Spleen (tissue), 11 donors: Measurements from ENCODE around the gene PRKCE. TPM values are rescaled to one million over a fixed set of nuclear protein-coding genes. Genes with fewer than 3 reads are reported as not detected.

Experiments used
- DNase-seq: peaks from one replicate; pipeline ENCODE4 v3.0.0-alpha.2; 2020
- H3K27ac ChIP-seq, 8 donors: fragments of 200-600 bp; sonication (generic) in 7 of 8; 1 replicate in 4 of 8; 2 replicates in 4 of 8; pipeline versions ENCODE4 v1.5.0 to v1.8.0; 2016 to 2021; ENCODE audit warnings: inconsistent platforms in 4 of 8, mild to moderate bottlenecking in 4 of 8, moderate library complexity in 1 of 8
- H3K27me3 ChIP-seq, 7 donors: fragments of 200-600 bp; sonication (generic) in 6 of 7; replicated peaks in 1 of 7; 1 replicate in 4 of 7; 2 replicates in 3 of 7; pipeline versions ENCODE4 v1.5.0 to v1.8.0; 2016 to 2021; ENCODE audit warnings: inconsistent platforms in 3 of 7, mild to moderate bottlenecking in 1 of 7
- H3K36me3 ChIP-seq, 6 donors: fragments of 200-600 bp; sonication (generic) in 5 of 6; 1 replicate in 4 of 6; 2 replicates in 2 of 6; pipeline versions ENCODE4 v1.5.0 to v1.8.0; 2016 to 2021; ENCODE audit warnings: inconsistent platforms in 2 of 6
- H3K4me1 ChIP-seq, 6 donors: fragments of 200-600 bp; sonication (generic) in 5 of 6; 1 replicate in 3 of 6; 2 replicates in 3 of 6; pipeline versions ENCODE4 v1.5.0 to v1.8.0; 2016 to 2021; ENCODE audit warnings: inconsistent platforms in 3 of 6
- H3K4me3 ChIP-seq, 8 donors: fragments of 200-600 bp; sonication (generic) in 7 of 8; 1 replicate in 4 of 8; 2 replicates in 4 of 8; pipeline versions ENCODE4 v1.5.0 to v1.8.0; 2016 to 2021; ENCODE audit warnings: inconsistent platforms in 4 of 8, mild to moderate bottlenecking in 4 of 8, moderate library complexity in 2 of 8
- H3K9me3 ChIP-seq, 8 donors: fragments of 200-600 bp; sonication (generic) in 7 of 8; 1 replicate in 4 of 8; 2 replicates in 4 of 8; pipeline versions ENCODE4 v1.5.0 to v1.8.0; 2016 to 2021; ENCODE audit warnings: inconsistent platforms in 4 of 8
- POLR2A ChIP-seq, 3 donors: fragments of 450-650 bp; IDR thresholded peaks; one replicate each; pipeline ENCODE4 v1.5.1; 2017; ENCODE audit warnings: antibody characterized with exemption in 3 of 3, mild to moderate bottlenecking in 1 of 3
- POLR2AphosphoS5 ChIP-seq, 3 donors: sonication (generic); formaldehyde crosslinking; IDR thresholded peaks; one replicate each; pipeline ENCODE4 v1.5.1; 2017; ENCODE audit warnings: antibody characterized with exemption in 3 of 3
- WGBS, 5 donors: extraction: QIAGEN DNeasy Blood & Tissue Kit in 3 of 5; methylation state at CpG; one replicate each; pipeline versions ENCODE4 v1.1.5 to v1.1.7; 2013 to 2018; 5-methylcytosine and 5-hydroxymethylcytosine counted together
- intact Hi-C: fragments of 100-400 bp; cut with DNase I; formaldehyde crosslinking; loops from one replicate; pipeline ENCODE4 v1.15.0; 2023; ENCODE audit warnings: low total_unique reads
- polyA plus RNA-seq, 3 donors: library from polyadenylated mRNA; stranded (reverse); fragments of 200-250 nt; gene quantifications; one replicate each; pipeline ENCODE4 v1.2.1, GENCODE V29; 2013
- total RNA-seq, 7 donors: library from RNA; depleted of rRNA in 3 of 7; stranded (reverse); fragments of >200 nt in 3 of 7; fragmentation: NEBNext Ultra II Directional in 4 of 7; extraction: Animal tissue kit (Norgen Biotek cat#: 25700) in 4 of 7; gene quantifications; one replicate each; pipeline versions ENCODE4 v1.1.0 to v1.2.1, GENCODE V29; 2016 to 2021
- TF ChIP-seq, protein P1 (sequence below), 11 experiments: fragments of 200-600 bp in 7 of 11; fragments of 450-650 bp in 4 of 11; sonication (generic) in 4 of 11; IDR thresholded peaks in 8 of 11; conservative IDR thresholded peaks in 3 of 11; 1 replicate in 7 of 11; 2 replicates in 4 of 11; pipeline versions ENCODE4 v1.4.0 to v1.8.0; 2016 to 2021; ENCODE audit warnings: antibody characterized with exemption in 11 of 11, inconsistent platforms in 4 of 11, mild to moderate bottlenecking in 1 of 11
- donor health status: healthy with polysubstance abuse.
- donor health status: DM: no; HTN: no; CAD: no; lungs with moderate emphysema.
- donor health status: DM: no; HTN: no; CAD: no.
- donor health status: Bipolar disorder and iron deficiency.
- donor health status: healthy.
- donor health status: DM: no; HTN: no; CAD: no.
- donor health status: DM: yes; HTN: yes; CAD: no.

The PRKCE gene
- total and polyA plus RNA-seq, 10 donors, result 2.5 to 43.6 (median 18.8) TPM

DNA sequence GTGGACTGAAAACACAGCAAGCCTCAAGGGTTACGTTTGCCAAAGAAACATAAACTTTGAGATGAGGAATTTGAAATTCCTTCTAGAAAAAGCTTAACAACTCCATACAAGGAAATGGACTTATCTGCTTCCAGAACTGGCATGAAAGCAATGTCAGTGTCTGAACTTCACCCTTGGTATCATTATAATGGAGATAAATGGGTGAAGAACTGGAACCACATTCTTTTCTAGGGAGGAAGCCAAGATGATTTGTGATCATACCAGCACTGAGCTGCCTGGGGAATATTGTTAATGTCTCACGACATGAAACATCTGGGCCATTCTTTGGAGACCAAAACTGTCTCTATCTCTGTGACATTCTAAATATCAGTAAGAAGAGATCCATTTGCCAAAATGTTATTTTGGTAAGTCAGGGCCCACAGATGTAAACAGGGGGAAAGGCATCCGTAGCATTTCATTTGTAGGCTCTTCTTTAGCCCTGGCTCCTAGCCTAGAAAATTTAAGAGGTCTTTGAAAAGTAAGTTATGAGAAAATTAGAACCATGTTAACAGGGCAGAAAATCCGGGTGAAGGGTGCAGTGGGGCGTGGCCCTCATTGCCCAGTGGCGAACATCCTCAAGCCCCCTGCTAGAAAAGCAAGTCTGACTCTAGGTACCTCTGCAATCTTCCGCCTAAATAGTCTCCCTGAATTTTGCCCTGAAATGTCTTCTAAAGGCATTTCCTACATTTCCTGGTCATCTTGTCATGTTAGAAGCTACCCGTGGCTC is 350.4 kb downstream of the PRKCE start:
- 72 to 82% (median 75%) methylated on average over 8 of the region's 8 CpGs for WGBS, 5 donors
- Histone ChIP-seq H3K36me3 (peaks cover 0 to 63% (median 9%) of the 10 kb centered on the region in 6 donors), H3K9me3 (no peaks in the 10 kb centered on the region), H3K27ac (peak overlapping the region in 6 of 8 donors; percentile 53 to 77 (median 66)), H3K4me1 (peaks cover 0 to 10% (median 0%) of the 10 kb centered on the region in 6 donors), H3K27me3 (no peaks in the 10 kb centered on the region), H3K4me3 (no peak overlapping the region)
- DNase-seq, result no peak
- TF ChIP-seq, protein P1, sequence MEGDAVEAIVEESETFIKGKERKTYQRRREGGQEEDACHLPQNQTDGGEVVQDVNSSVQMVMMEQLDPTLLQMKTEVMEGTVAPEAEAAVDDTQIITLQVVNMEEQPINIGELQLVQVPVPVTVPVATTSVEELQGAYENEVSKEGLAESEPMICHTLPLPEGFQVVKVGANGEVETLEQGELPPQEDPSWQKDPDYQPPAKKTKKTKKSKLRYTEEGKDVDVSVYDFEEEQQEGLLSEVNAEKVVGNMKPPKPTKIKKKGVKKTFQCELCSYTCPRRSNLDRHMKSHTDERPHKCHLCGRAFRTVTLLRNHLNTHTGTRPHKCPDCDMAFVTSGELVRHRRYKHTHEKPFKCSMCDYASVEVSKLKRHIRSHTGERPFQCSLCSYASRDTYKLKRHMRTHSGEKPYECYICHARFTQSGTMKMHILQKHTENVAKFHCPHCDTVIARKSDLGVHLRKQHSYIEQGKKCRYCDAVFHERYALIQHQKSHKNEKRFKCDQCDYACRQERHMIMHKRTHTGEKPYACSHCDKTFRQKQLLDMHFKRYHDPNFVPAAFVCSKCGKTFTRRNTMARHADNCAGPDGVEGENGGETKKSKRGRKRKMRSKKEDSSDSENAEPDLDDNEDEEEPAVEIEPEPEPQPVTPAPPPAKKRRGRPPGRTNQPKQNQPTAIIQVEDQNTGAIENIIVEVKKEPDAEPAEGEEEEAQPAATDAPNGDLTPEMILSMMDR (IDR thresholded peaks at IDR 0.05 in 8 of 11, conservative IDR thresholded peaks at IDR 0.05 in 3 of 11), result no peak
- TF ChIP-seq POLR2AphosphoS5 (IDR thresholded peaks at IDR 0.05), result peak in 1 of 3 donors; percentile 51
- intact Hi-C loops, result no loop called here

DNA sequence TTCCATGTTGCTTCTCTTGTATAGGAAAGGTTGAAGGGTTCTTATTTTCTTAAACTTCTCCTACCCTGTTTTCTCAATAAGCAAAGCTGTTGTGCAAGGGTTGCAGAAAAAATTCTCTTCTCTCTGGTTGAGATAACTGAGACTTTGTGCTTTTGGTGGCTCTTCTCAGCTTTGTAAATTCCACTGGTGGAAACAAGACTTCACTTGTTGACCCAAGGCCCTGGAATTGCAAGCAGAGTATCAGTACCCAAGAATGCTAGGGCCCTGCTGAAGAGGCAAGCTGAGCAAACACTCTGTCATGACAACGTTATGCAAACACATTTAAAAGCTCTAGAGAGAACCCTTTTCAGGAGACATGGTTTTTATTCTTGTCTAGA is 351.0 kb downstream of the PRKCE start:
- no peaks in the 10 kb centered on the region for H3K27me3 ChIP-seq
- WGBS, 5 donors, result 76 to 85% (median 77%) methylated on average over 1 of the region's 1 CpG
- H3K4me3 ChIP-seq, result no peak overlapping the region
- peaks cover 0 to 68% (median 11%) of the 10 kb centered on the region in 6 donors for H3K36me3 ChIP-seq
- intact Hi-C loops, result no loop called here
- peak overlapping the region in 6 of 8 donors; percentile 29 to 68 (median 63) for H3K27ac ChIP-seq
- no peak for TF ChIP-seq POLR2AphosphoS5 (IDR thresholded peaks at IDR 0.05)
- TF ChIP-seq, protein P1 (IDR thresholded peaks at IDR 0.05 in 8 of 11, conservative IDR thresholded peaks at IDR 0.05 in 3 of 11), result no peak
- TF ChIP-seq POLR2A (IDR thresholded peaks at IDR 0.05), result no peak
- peaks cover 0 to 10% (median 0%) of the 10 kb centered on the region in 6 donors for H3K4me1 ChIP-seq
- H3K9me3 ChIP-seq, result no peaks in the 10 kb centered on the region
- DNase-seq, result no peak

DNA sequence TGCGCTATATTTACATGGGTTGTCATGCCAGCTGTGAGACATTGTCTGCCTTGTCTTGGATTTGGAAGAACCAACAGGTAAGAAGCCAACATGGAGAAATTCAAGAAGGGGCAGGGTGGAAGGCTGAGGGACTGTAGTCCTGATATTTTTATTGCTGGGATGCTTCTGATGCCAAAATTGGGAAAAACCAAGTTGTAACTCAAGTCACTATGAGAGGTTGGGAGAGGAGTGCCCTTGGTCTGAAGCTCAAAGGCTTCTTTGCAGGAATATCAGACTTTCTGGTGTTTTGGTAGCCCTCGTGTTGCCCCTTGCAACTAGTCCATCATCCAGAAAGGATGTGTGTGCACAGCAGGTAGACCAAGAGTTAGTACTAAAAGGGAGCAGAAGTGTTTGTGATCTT is 351.5 kb downstream of the PRKCE start:
- Histone ChIP-seq H3K27ac (peak overlapping the region in 6 of 8 donors; percentile 29 to 68 (median 63)), H3K4me1 (peaks cover 0 to 10% (median 0%) of the 10 kb centered on the region in 6 donors), H3K27me3 (no peaks in the 10 kb centered on the region), H3K9me3 (no peaks in the 10 kb centered on the region), H3K36me3 (peaks cover 0 to 73% (median 12%) of the 10 kb centered on the region in 6 donors), H3K4me3 (no peak overlapping the region)
- 71 to 93% (median 89%) methylated on average over 2 of the region's 2 CpGs for WGBS, 5 donors
- intact Hi-C loops, result no loop called here
- TF ChIP-seq, protein P1 (IDR thresholded peaks at IDR 0.05 in 8 of 11, conservative IDR thresholded peaks at IDR 0.05 in 3 of 11), result no peak
- TF ChIP-seq POLR2A (IDR thresholded peaks at IDR 0.05), result no peak
- no peak for DNase-seq

DNA sequence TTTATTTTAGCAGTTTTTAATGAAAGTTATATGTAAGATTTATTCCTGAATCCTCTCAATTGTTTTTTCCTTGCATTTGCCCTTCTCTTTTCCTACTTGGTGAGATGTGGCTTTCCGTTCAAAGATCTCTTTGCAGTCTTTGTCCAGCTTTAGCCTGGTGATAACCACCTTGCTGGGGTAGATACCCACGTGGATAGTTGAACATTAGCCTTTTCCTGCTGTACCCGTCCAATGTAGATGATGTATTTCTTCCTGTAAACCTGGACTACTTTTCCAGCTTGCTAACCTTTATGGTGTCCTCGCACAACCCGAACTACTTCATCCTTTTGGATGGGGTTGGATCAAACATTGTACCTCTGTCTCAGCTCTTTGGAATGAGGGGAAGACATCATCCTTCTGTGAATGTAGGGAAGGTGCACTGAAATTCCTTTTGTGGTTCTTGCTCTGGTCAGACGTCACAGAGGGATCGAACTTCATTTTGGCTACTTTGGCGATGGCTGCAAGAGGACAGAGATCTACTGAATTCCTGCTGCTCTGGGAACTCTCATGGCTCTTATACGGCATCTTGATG is 352.5 kb downstream of the PRKCE start:
- H3K27me3 ChIP-seq, result no peaks in the 10 kb centered on the region
- H3K4me1 ChIP-seq, result peaks cover 0 to 10% (median 0%) of the 10 kb centered on the region in 6 donors
- no peak overlapping the region for H3K4me3 ChIP-seq
- no peak for DNase-seq
- peaks cover 0 to 83% (median 14%) of the 10 kb centered on the region in 6 donors for H3K36me3 ChIP-seq
- H3K27ac ChIP-seq, result peak overlapping the region in 2 of 8 donors; percentile 16 to 30
- 85 to 91% (median 88%) methylated on average over 9 of the region's 9 CpGs for WGBS, 5 donors
- no peaks in the 10 kb centered on the region for H3K9me3 ChIP-seq
- TF ChIP-seq POLR2AphosphoS5 (IDR thresholded peaks at IDR 0.05) (no peak), POLR2A (IDR thresholded peaks at IDR 0.05) (no peak)
- TF ChIP-seq, protein P1 (IDR thresholded peaks at IDR 0.05 in 8 of 11, conservative IDR thresholded peaks at IDR 0.05 in 3 of 11), result no peak
- intact Hi-C loops, result no loop called here
